SU-DHL-6 (cell line): Measurements from ENCODE around the gene RIBC2.
"Not testable (repeated sequence)": the region's sequence is repeated elsewhere in the genome, so short reads cannot be mapped to it uniquely, and the experiment has no call there.

ENCODE experiments used
- EZH2phosphoT487 ChIP-seq: fragments of 200-600 bp; sonication (generic), shearing (Covaris generic); conservative IDR thresholded peaks from 2 replicates; pipeline ENCODE4 v1.6.1; 2018; ENCODE audit warnings: mild to moderate bottlenecking, antibody characterized with exemption, low read length, moderate library complexity, mixed read lengths
- TF ChIP-seq, protein P1 (sequence below): fragments of 200-600 bp; sonication (generic); IDR thresholded peaks from one replicate; pipeline ENCODE4 v1.5.1; 2017; ENCODE audit warnings: antibody characterized with exemption, mild to moderate bottlenecking, low read length, moderate library complexity; ENCODE audit not compliant: insufficient read depth, poor library complexity, severe bottlenecking

DNA sequence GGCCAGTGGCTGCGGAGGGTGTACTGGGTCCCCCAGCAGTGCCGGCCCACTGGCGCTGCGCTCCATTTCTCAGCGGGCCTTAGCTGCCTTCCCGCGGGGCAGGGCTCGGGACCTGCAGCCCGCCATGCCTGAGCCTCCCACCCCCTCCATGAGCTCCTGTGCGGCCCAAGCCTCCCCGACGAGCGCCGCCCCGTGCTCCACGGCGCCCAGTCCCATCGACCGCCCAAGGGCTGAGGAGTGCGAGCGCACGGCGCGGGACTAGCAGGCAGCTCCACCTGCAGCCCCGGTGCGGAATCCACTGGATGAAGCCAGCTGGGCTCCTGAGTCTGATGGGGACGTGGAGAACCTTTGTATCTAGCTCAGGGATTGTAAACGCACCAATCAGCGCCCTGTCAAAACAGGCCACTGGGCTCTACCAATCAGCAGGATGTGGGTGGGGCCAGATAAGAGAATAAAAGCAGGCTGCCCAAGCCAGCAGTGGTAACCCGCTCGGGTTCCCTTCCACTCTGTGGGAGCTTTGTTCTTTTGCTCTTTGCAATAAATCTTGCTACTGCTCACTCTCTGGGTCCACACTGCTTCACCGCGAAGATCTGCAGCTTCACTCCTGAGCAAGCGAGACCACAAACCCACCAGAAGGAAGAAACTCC is 23.5 kb downstream of the RIBC2 start:
- TF ChIP-seq, protein P1, sequence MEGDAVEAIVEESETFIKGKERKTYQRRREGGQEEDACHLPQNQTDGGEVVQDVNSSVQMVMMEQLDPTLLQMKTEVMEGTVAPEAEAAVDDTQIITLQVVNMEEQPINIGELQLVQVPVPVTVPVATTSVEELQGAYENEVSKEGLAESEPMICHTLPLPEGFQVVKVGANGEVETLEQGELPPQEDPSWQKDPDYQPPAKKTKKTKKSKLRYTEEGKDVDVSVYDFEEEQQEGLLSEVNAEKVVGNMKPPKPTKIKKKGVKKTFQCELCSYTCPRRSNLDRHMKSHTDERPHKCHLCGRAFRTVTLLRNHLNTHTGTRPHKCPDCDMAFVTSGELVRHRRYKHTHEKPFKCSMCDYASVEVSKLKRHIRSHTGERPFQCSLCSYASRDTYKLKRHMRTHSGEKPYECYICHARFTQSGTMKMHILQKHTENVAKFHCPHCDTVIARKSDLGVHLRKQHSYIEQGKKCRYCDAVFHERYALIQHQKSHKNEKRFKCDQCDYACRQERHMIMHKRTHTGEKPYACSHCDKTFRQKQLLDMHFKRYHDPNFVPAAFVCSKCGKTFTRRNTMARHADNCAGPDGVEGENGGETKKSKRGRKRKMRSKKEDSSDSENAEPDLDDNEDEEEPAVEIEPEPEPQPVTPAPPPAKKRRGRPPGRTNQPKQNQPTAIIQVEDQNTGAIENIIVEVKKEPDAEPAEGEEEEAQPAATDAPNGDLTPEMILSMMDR: not testable (repeated sequence)
- not testable (repeated sequence) for TF ChIP-seq EZH2phosphoT487
